Measurements from ENCODE around the gene SPACA5.
"Not testable (repeated sequence)": the region's sequence is repeated elsewhere in the genome, so short reads cannot be mapped to it uniquely, and the experiment has no call there.

The SPACA5 gene

DNA sequence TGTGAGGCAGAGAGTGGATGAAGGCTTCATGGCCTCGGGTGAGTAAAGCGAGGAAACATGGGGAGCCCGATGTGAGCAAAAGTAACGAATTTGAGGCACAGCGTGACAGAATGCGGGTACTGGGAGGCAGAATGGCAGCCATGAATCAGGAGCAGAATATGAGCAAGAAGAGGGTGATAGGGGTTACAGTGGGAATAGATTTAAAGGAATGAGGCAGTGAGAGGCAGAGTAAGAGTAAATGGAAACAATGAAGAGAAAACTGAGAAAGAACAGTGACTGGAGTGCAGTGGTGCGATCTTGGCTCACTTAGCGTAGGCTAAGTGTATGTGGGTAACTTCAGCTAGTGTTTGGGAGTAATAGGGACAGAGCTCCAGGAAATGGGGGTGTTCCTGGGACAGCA lies at the start of gene SPACA5:
TSS of gene SPACA5 (plus strand) at position 301 of the 400 bp plus-strand sequence. CDS start 815 bp downstream, outside the sequence.
- H3K4me3 ChIP-seq (ENCODE audit: low read depth, low read length); H3K27me3 ChIP-seq (ENCODE audit: control insufficient read depth, insufficient read depth, low read length); H3K4me1 ChIP-seq (ENCODE audit: control insufficient read depth, insufficient read depth, low read length); H3K36me3 ChIP-seq (ENCODE audit: control insufficient read depth, insufficient read depth, low read length); H3K9me3 ChIP-seq (ENCODE audit: control insufficient read depth, insufficient read depth, low read length); H3K9ac ChIP-seq (ENCODE audit: low read depth, low read length): not testable (repeated sequence)

DNA sequence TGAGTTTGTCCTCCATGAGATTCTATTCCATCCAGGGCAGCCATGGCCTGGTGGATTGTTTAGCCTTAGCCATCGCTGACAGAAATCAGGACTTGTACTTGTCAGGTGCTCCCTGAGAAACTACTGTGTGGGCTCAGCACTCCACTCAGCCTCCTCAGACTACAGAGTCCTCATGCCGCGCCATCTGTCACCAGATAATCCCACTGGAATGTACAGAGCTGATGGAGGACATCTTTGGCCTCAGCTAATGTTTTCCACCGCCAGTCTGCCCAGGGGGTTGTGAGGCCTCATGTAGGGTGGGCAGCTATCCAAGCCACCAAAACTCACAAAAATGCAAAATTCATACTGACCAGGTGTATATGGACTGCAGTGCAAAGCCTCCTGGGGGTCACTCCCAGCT lies 48.6 kb upstream of the SPACA5 start:
- H3K36me3 ChIP-seq (ENCODE audit: control insufficient read depth, insufficient read depth, low read length); H3K4me3 ChIP-seq (ENCODE audit: low read depth, low read length); H3K27me3 ChIP-seq (ENCODE audit: control insufficient read depth, insufficient read depth, low read length); H3K9me3 ChIP-seq (ENCODE audit: control insufficient read depth, insufficient read depth, low read length); H3K4me1 ChIP-seq (ENCODE audit: control insufficient read depth, insufficient read depth, low read length); H3K9ac ChIP-seq (ENCODE audit: low read depth, low read length): not testable (repeated sequence)

DNA sequence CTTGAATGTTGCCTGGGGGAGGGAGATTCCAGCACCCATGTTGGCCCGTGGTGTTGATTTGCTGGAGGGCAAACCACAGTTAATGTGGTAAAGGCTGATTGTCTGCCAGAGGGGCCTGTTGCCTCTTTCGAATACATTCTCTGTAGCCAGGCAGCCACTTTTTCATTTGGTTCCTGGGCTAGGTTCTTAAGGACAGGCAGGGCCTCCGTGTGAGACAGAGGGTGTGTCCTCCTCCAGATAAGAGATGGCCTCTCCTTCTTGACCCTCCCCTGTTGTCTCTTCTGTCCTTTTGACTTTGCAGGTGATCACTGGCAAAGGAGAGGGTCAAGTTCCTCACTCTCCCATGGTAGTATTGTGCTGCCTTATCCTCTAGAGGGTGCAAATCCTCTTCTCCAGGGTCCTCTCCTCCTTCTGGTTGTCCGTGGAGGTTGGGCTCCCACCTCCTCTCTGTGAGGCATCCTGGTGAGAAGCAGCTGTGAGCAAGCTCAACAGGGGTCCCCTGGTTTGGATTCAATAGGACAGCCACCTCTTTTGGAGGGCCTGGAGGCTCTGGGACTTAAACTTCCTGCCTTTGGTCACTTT lies 47.9 kb upstream of the SPACA5 start:
- Histone ChIP-seq H3K9me3 (ENCODE audit: control insufficient read depth, insufficient read depth, low read length) (no peaks in the 10 kb centered on the region), H3K36me3 (ENCODE audit: control insufficient read depth, insufficient read depth, low read length) (no peaks in the 10 kb centered on the region), H3K4me3 (ENCODE audit: low read depth, low read length) (no peak overlapping the region), H3K27me3 (ENCODE audit: control insufficient read depth, insufficient read depth, low read length) (no peaks in the 10 kb centered on the region), H3K4me1 (ENCODE audit: control insufficient read depth, insufficient read depth, low read length) (no peaks in the 10 kb centered on the region), H3K9ac (ENCODE audit: low read depth, low read length) (no peak overlapping the region)

DNA sequence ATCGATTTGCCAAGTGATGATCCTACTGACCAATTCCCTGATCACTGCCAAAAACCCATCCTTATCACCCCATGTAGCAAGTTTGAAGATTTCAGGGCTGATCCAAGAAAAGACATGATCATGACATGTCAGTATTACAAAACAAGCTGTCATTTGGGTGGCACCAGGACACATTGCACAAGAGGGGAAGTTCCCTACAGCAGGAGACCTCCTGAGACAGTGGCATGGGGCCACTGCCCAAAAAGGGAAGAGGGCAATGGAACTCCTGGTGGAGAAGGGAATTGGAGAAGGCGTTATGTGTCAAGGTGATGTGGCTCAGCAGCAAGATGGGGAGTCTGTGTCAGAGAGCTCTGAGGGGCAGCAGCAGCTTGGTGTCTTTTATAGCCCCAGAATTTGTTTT lies 46.4 kb upstream of the SPACA5 start:
- Histone ChIP-seq H3K4me3 (ENCODE audit: low read depth, low read length) (no peak overlapping the region), H3K27me3 (ENCODE audit: control insufficient read depth, insufficient read depth, low read length) (no peaks in the 10 kb centered on the region), H3K4me1 (ENCODE audit: control insufficient read depth, insufficient read depth, low read length) (no peaks in the 10 kb centered on the region), H3K9ac (ENCODE audit: low read depth, low read length) (no peak overlapping the region), H3K36me3 (ENCODE audit: control insufficient read depth, insufficient read depth, low read length) (no peaks in the 10 kb centered on the region), H3K9me3 (ENCODE audit: control insufficient read depth, insufficient read depth, low read length) (no peaks in the 10 kb centered on the region)

DNA sequence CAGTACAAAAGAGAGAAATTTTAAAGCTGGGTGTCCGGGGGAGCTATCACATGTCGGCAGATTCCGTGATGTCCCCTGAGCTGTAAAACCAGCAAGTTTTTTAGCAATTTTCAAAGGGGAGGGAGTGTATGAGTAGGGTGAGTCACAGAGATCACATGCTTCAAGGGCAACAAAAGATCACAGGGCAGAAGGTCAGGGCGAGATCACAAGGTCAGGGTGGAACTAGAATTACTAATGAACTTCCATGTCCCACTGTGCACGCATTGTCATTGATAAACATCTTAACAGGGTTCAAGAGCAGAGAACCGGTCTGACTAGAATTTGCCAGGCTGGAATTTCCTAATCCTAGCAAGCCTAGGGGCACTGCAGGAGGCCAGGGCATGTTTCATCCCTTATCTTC lies 45.0 kb upstream of the SPACA5 start:
- not testable (repeated sequence) for H3K4me3 ChIP-seq (ENCODE audit: low read depth, low read length); H3K9me3 ChIP-seq (ENCODE audit: control insufficient read depth, insufficient read depth, low read length); H3K4me1 ChIP-seq (ENCODE audit: control insufficient read depth, insufficient read depth, low read length); H3K9ac ChIP-seq (ENCODE audit: low read depth, low read length); H3K36me3 ChIP-seq (ENCODE audit: control insufficient read depth, insufficient read depth, low read length); H3K27me3 ChIP-seq (ENCODE audit: control insufficient read depth, insufficient read depth, low read length)

DNA sequence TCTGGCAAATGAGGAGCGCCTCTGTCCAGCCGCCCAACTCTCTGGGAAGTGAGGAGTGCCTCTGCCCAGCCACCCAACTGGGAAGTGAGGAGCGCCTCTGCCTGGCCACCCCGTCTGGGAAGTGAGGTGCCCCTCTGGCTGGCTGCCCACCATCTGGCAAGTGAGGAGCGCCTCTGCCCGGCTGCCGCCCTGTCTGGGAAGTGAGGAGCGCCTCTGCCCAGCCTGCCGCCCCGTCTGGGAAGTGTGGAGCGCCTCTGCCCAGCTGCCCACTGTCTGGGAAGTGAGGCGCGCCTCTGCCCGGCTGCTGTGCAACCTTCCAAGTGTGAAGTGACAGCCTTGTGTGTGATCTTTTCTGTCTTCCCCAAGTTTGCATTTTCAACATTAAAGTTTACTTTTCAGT lies 41.3 kb upstream of the SPACA5 start:
- H3K4me1 ChIP-seq (ENCODE audit: control insufficient read depth, insufficient read depth, low read length); H3K36me3 ChIP-seq (ENCODE audit: control insufficient read depth, insufficient read depth, low read length); H3K4me3 ChIP-seq (ENCODE audit: low read depth, low read length); H3K27me3 ChIP-seq (ENCODE audit: control insufficient read depth, insufficient read depth, low read length); H3K9ac ChIP-seq (ENCODE audit: low read depth, low read length): not testable (repeated sequence)
- peaks cover 16% of the 10 kb centered on the region for H3K9me3 ChIP-seq (ENCODE audit: control insufficient read depth, insufficient read depth, low read length)

DNA sequence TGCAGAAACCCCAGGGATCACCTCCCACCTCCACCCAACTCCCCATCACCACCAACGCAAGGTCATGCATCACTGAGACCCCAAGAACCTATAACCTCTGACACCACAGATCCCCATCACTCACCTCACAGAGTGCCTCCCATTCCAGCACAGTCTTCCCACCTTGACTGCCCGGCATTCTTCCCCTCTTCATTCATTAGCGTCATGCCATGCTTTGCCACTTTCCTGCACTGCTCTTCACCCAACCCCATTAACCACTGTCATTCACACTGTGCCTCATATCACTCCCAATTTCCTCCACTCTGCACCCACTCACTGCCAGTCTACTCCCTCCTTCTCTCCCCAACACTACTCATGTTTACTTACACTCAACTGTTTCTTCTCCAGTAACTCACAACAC lies 33.6 kb upstream of the SPACA5 start:
- Histone ChIP-seq H3K9ac (ENCODE audit: low read depth, low read length) (no peak overlapping the region), H3K4me1 (ENCODE audit: control insufficient read depth, insufficient read depth, low read length) (no peaks in the 10 kb centered on the region), H3K36me3 (ENCODE audit: control insufficient read depth, insufficient read depth, low read length) (peaks cover 5% of the 10 kb centered on the region), H3K9me3 (ENCODE audit: control insufficient read depth, insufficient read depth, low read length) (peaks cover 24% of the 10 kb centered on the region), H3K4me3 (ENCODE audit: low read depth, low read length) (no peak overlapping the region), H3K27me3 (ENCODE audit: control insufficient read depth, insufficient read depth, low read length) (no peaks in the 10 kb centered on the region)

DNA sequence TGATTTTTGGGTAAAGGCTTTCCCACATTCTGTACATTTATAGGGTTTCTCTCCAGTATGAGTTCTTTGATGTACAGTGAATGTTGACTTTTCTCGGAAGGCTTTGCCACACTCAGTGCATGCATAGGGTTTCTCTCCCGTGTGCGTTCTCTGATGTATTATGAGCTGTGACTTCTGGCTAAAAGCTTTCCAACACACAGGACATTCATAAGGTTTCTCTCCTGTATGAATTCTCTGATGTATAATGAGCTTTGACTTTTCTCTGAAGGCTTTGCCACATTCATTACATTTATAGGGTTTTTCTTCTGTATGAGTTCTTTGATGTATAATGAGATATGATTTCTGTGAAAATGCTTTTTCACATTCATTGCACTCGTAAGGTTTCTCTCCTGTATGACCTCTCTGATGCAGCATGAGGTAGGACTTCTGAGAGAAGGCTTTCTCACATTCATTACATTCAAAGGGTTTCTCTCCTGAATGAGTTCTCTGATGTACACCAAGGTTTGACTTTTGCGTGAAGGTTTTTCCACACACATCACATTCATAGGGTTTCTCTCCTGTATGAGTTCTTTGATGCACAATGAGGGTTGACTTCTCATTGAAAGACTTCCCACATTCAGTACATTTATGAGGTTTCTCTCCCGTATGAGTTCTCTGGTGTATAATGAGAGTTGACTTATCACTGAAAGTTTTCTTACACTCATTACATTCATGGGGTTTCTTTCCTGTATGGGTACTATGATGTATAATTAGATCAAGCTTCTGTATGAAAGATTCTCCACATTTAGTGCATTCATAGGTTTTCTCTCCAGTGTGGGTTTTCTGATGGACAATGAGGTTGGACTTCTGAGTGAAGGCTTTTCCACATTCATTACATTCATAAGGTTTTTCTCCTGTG lies 30.3 kb upstream of the SPACA5 start:
- H3K36me3 ChIP-seq (ENCODE audit: control insufficient read depth, insufficient read depth, low read length) = peaks cover 7% of the 10 kb centered on the region
- H3K27me3 ChIP-seq (ENCODE audit: control insufficient read depth, insufficient read depth, low read length) = no peaks in the 10 kb centered on the region
- peaks cover 24% of the 10 kb centered on the region for H3K9me3 ChIP-seq (ENCODE audit: control insufficient read depth, insufficient read depth, low read length)
- no peaks in the 10 kb centered on the region for H3K4me1 ChIP-seq (ENCODE audit: control insufficient read depth, insufficient read depth, low read length)
- H3K9ac ChIP-seq (ENCODE audit: low read depth, low read length) = no peak overlapping the region
- no peak overlapping the region for H3K4me3 ChIP-seq (ENCODE audit: low read depth, low read length)

DNA sequence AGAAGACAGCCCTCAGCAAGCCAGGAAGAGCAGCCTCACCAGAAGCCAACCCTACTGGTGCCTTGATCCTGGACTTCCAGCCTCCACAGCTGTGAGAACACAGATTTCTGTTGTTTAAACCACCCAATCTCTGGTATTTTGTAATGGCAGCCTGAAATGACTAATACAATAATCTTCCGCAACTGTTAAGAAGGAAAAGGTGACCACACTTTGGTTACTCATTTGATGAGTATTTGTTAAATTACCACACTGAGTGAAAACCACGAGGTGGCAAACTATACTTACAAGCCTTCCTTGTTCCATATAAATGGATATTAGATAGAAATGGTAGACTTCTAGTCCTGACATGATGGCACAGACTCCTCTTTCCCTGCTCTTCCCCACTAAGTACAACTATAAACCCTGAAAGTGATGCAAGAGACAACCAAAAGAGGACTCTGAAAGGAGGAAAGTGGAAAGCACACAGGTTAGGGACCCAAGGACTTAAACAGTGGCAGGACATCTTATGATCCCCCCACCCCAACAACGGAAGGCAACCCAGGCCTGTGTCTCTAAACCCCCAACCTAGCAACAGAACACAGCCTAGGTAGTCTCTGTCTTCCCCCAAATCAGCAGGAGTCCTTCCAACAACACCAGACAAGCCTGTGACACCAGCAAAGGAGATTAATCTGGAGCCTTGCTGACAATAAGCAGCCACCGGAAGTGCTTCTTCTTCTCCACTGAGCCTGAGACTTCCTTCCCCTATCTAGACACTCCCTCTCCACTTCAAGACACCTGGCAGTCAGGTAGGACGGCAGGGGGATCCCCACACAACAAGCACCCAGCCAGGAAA lies 15.3 kb upstream of the SPACA5 start:
- H3K4me1 ChIP-seq (ENCODE audit: control insufficient read depth, insufficient read depth, low read length) = no peaks in the 10 kb centered on the region
- H3K9ac ChIP-seq (ENCODE audit: low read depth, low read length) = no peak overlapping the region
- H3K9me3 ChIP-seq (ENCODE audit: control insufficient read depth, insufficient read depth, low read length) = peaks cover 4% of the 10 kb centered on the region
- no peaks in the 10 kb centered on the region for H3K36me3 ChIP-seq (ENCODE audit: control insufficient read depth, insufficient read depth, low read length)
- H3K27me3 ChIP-seq (ENCODE audit: control insufficient read depth, insufficient read depth, low read length) = no peaks in the 10 kb centered on the region
- H3K4me3 ChIP-seq (ENCODE audit: low read depth, low read length) = no peak overlapping the region

DNA sequence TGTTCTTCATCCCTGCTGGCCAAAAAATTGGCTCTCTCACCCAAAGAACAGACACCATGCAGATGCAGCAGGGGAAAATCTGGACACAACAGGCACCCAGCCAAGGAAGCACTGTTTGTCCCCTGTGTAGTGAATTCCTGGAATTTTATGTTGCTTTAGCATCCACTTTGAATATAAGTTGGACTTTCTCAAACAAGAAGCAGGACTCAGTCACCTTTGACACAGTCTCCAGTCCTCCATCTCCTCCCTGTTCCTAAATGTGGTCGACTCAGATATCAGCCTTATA lies 14.8 kb upstream of the SPACA5 start:
- Histone ChIP-seq H3K9ac (ENCODE audit: low read depth, low read length) (no peak overlapping the region), H3K4me1 (ENCODE audit: control insufficient read depth, insufficient read depth, low read length) (no peaks in the 10 kb centered on the region), H3K9me3 (ENCODE audit: control insufficient read depth, insufficient read depth, low read length) (peaks cover 4% of the 10 kb centered on the region), H3K27me3 (ENCODE audit: control insufficient read depth, insufficient read depth, low read length) (no peaks in the 10 kb centered on the region), H3K4me3 (ENCODE audit: low read depth, low read length) (no peak overlapping the region), H3K36me3 (ENCODE audit: control insufficient read depth, insufficient read depth, low read length) (peaks cover 2% of the 10 kb centered on the region)

DNA sequence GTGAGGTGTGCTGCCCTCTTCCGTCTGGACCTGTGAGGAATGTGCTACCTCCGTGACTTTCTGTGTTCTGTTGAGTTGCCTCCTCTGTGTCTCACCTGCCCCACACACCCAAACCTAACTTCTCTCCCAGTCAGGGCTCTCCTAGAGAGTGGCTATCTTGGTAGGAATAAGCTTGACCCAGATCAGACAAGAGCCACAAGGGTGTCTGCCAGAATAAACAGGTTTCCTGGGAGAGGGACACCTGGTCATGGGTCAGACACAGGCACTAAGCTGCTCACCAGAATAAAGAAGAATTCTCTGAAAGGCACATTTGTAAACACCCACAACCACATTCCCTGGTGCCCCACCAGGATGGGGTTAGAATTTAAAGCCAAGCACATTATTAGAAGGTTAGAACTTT lies 14.1 kb upstream of the SPACA5 start:
- Histone ChIP-seq H3K9me3 (ENCODE audit: control insufficient read depth, insufficient read depth, low read length) (peaks cover 4% of the 10 kb centered on the region), H3K9ac (ENCODE audit: low read depth, low read length) (no peak overlapping the region), H3K27me3 (ENCODE audit: control insufficient read depth, insufficient read depth, low read length) (no peaks in the 10 kb centered on the region), H3K4me1 (ENCODE audit: control insufficient read depth, insufficient read depth, low read length) (no peaks in the 10 kb centered on the region), H3K36me3 (ENCODE audit: control insufficient read depth, insufficient read depth, low read length) (peaks cover 2% of the 10 kb centered on the region), H3K4me3 (ENCODE audit: low read depth, low read length) (no peak overlapping the region)

DNA sequence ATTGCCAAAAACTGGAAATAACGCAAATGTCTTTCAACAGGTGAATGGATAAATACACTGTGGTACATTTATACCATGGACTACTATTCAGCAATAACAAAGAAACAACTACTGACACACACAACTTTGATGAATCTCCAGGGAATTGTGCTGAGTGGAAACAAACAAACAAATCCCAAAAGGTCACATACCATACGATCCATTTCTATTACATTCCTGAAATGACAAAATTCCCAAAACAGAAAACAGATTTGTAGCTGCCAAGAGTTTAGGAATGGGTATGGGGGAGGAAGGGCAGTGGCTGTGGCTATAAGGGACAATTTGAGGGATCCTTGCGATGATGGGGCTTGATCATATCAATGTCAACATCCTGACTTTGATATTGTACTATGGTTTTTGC lies 5.5 kb upstream of the SPACA5 start:
- Histone ChIP-seq H3K4me3 (ENCODE audit: low read depth, low read length) (no peak overlapping the region), H3K4me1 (ENCODE audit: control insufficient read depth, insufficient read depth, low read length) (no peaks in the 10 kb centered on the region), H3K27me3 (ENCODE audit: control insufficient read depth, insufficient read depth, low read length) (no peaks in the 10 kb centered on the region), H3K9ac (ENCODE audit: low read depth, low read length) (no peak overlapping the region), H3K9me3 (ENCODE audit: control insufficient read depth, insufficient read depth, low read length) (no peaks in the 10 kb centered on the region), H3K36me3 (ENCODE audit: control insufficient read depth, insufficient read depth, low read length) (peaks cover 2% of the 10 kb centered on the region)

All from iPS-15b (cell line).